Measurements from ENCODE around the gene TERF2IP.

Gene TERF2IP

DNA sequence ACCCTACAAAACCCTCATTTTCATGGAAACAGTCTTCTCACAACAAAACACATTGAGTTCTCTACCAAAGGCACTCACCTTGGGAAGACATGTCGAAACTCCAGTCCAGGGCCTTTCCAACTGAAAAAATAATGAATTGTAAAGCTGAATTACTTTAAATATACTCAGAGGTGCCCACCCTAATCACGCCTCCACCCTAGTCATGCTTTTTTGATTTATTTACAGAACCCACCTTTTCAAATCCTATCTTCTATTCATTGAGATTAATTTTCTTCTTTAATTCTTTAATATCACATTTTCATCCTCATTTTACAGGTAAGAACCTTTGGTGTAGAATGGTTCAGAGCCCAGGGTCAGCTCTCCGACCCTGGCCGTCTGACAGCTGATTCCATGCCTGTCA is 29.3 kb downstream of the TERF2IP start, which contains the start of gene CPHXL2:
TSS of gene CPHXL2 (minus strand) at position 101 of the 400 bp plus-strand sequence. CDS start at position 91, 10 bp downstream.
- CTCF ChIA-PET: interaction anchor here (1.1 to 1.8 kb wide), 3 partner anchors 12 to 1495 kb away, joined by 3 to 4 read pairs (median 3); no protein-coding TSS in a partner anchor
- DNase-seq (ENCODE audit: extremely low spot score): no peak
- POLR2A ChIA-PET: no interaction called here
- TF ChIP-seq, protein P1, sequence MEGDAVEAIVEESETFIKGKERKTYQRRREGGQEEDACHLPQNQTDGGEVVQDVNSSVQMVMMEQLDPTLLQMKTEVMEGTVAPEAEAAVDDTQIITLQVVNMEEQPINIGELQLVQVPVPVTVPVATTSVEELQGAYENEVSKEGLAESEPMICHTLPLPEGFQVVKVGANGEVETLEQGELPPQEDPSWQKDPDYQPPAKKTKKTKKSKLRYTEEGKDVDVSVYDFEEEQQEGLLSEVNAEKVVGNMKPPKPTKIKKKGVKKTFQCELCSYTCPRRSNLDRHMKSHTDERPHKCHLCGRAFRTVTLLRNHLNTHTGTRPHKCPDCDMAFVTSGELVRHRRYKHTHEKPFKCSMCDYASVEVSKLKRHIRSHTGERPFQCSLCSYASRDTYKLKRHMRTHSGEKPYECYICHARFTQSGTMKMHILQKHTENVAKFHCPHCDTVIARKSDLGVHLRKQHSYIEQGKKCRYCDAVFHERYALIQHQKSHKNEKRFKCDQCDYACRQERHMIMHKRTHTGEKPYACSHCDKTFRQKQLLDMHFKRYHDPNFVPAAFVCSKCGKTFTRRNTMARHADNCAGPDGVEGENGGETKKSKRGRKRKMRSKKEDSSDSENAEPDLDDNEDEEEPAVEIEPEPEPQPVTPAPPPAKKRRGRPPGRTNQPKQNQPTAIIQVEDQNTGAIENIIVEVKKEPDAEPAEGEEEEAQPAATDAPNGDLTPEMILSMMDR (IDR thresholded peaks at IDR 0.05; ENCODE audit: control extremely low read depth, extremely low read depth, low read depth, missing control alignments): no peak

DNA sequence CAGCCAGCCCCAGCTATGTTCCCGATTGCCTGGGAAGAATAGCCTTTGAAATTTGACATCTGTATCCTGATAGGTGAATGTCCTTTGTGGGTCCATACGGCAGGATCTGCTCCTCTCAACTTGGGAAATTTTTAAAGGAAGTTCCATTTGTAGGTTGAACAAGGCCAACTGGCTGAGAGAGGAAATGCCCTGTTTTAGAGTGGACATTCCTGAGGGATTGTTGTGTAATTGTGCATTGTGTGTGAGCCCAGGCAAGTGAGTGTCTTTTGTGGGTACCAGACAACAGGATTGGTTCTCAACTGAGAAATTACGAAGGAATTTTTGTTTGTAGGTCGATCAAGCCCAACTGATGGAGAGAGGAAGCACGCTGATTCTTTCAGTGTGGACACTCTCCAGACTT is 31.8 kb downstream of the TERF2IP start:
- DNase-seq (ENCODE audit: extremely low spot score): no peak
- ChIA-PET POLR2A (no interaction called here), CTCF (no interaction called here)
- TF ChIP-seq, protein P1 (IDR thresholded peaks at IDR 0.05; ENCODE audit: control extremely low read depth, extremely low read depth, low read depth, missing control alignments): no peak

DNA sequence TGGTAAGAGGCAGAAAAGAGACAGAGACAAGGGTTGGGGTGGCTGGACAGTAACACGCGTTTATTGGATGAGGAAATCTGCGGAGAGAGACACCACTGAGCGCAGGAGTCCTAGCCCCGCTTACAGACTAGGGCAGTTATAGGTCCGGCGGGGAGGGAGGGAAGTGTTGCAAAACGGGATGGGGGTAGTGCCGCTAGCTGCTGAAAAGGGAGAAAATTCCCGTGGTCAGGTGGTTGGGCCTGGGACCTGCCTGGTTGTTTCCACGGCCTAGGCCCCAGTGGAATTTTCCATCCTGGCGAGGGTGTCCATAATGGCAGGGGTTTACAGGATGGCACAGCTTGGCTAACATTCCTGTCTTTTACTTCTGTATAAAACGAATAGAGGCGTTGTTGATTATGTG is 34.7 kb downstream of the TERF2IP start:
- ChIA-PET CTCF (no interaction called here), POLR2A (no interaction called here)
- no peak for DNase-seq (ENCODE audit: extremely low spot score)
- TF ChIP-seq, protein P1 (IDR thresholded peaks at IDR 0.05; ENCODE audit: control extremely low read depth, extremely low read depth, low read depth, missing control alignments): no peak

DNA sequence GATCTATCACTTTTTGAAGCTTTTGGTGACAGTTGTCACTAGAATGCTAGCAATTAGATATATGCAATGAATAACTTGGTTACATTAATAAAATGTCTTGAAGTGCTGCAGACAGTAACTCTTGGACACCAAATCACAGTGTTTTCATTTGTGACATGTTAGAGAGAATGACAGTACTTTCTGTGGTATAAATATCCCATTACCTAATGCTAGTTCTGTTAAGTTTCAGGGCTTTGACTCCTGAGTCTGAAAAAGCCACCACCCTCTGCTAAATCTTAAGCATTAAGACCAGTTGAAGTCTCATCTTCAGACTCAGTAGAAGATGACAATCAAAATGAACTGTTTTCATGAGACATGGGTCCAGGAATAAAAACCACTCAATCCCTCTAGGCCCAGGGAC is 39.8 kb downstream of the TERF2IP start:
- DNase-seq (ENCODE audit: extremely low spot score): no peak
- TF ChIP-seq, protein P1 (IDR thresholded peaks at IDR 0.05; ENCODE audit: control extremely low read depth, extremely low read depth, low read depth, missing control alignments): no peak
- ChIA-PET POLR2A (no interaction called here), CTCF (no interaction called here)

DNA sequence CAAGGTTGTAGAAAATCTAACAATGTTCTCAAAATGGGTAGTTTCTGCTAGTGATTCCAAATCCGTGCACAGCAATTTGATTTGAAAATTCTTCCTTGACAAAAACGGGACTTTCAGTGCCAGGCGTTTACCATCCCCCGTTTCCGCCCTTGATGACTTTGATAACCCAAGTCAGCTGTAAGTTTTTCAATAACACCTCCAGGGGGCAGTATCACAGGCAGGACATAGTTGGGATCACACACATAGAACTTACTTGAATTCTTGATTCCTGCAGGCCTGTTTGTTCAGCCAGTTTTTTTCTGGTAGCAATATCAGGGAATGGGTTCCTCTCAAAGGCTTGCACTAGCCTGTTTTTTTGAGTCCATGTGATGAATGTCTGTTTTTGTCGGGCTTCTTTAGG is 48.1 kb downstream of the TERF2IP start:
- DNase-seq (ENCODE audit: extremely low spot score): no peak
- ChIA-PET POLR2A (no interaction called here), CTCF (interaction anchor here (1.4 to 1.5 kb wide), 2 partner anchors 38 to 68 kb away, joined by 4 to 5 read pairs; no protein-coding TSS in a partner anchor)
- TF ChIP-seq, protein P1 (IDR thresholded peaks at IDR 0.05; ENCODE audit: control extremely low read depth, extremely low read depth, low read depth, missing control alignments): no peak

DNA sequence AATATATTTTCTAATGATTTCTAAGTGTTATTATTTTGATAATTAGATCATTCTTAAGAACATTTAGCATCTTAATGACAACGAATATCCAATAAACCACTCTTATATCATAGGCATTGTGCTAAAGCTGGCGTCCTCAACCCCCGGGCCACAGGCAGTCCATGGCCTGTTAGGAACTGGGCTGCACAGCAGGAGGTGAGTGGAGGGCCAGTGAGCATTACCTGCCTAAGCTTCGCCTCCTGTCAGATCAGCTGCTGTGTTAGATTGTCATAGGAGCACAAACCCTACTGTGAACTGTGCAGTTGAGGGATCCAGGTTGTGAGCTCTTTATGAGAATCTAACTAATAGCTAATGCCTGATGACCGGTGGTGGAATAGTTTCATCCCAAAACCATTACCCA is 50.0 kb downstream of the TERF2IP start:
- no peak for DNase-seq (ENCODE audit: extremely low spot score)
- CTCF ChIA-PET: interaction anchor here (0.9 kb wide), 1 partner anchor 9 kb away, joined by 3 read pairs; no protein-coding TSS in a partner anchor
- TF ChIP-seq, protein P1 (IDR thresholded peaks at IDR 0.05; ENCODE audit: control extremely low read depth, extremely low read depth, low read depth, missing control alignments): no peak
- POLR2A ChIA-PET: no interaction called here

DNA sequence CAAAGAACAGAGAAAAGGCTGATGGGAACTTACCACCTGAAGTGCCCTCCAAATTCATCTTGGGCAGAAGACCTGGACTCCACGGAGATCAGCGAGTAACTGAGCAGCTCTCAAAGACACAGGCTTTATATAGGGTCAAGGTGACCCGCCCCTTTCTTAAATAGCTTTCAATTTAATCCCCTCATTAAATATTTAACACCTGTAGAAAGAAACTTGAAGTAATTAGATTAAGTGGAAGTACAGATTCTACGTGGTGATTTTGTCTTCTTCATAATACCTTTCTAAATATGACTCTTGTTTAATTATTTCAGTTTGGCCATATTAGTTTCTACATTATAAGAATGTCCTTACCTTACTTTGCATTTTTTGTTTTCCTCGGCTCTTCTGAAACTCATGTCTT is 53.8 kb downstream of the TERF2IP start, which contains the start of gene DUXB:
TSS of gene DUXB (minus strand) at position 101 of the 400 bp plus-strand sequence. CDS start at position 58, 43 bp downstream.
- CTCF ChIA-PET: no interaction called here
- POLR2A ChIA-PET: no interaction called here
- TF ChIP-seq, protein P1 (IDR thresholded peaks at IDR 0.05; ENCODE audit: control extremely low read depth, extremely low read depth, low read depth, missing control alignments): no peak
- DNase-seq (ENCODE audit: extremely low spot score): no peak
